HG03159 (cell line): ENCODE measurements around the gene RFTN1.

Experiments used
- ATAC-seq: cut with Tn5 transposase; IDR thresholded peaks from one replicate; pipeline ENCODE4 v1.9.1; 2021; ENCODE audit warnings: mild to moderate bottlenecking, moderate library complexity; ENCODE audit not compliant: unreplicated experiment

RFTN1 gene

GRCh38 chr3:16442730-16443129, 70.8 kb downstream of the RFTN1 start:
- no peak for ATAC-seq

DNA sequence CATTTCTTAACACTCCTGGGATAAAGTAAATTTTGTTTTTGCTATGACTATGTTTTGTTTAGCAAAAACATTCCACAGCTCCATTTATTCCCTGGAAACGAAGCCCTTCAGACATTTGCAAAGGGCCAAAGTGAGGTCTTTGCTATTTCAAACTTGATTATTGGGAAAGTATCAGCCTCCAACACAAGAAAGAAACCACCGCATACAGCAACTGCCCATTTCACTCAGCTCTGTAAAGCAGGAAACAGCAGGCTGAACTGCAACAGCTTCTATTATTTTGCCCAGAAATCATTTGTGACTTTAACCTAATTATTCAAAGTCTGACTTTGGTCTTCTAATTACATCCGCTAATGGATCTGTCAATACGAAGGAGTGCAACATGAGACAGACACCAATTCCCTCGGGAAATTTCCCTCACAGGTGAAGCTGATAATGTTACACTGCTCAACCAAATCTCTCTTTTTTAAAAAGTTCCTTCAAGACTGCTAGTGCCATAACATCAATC, 72.1 kb downstream of the RFTN1 start:
- ATAC-seq, result no peak

GRCh38 chr3:16439848-16440708, 73.4 kb downstream of the RFTN1 start:
- no peak for ATAC-seq

DNA sequence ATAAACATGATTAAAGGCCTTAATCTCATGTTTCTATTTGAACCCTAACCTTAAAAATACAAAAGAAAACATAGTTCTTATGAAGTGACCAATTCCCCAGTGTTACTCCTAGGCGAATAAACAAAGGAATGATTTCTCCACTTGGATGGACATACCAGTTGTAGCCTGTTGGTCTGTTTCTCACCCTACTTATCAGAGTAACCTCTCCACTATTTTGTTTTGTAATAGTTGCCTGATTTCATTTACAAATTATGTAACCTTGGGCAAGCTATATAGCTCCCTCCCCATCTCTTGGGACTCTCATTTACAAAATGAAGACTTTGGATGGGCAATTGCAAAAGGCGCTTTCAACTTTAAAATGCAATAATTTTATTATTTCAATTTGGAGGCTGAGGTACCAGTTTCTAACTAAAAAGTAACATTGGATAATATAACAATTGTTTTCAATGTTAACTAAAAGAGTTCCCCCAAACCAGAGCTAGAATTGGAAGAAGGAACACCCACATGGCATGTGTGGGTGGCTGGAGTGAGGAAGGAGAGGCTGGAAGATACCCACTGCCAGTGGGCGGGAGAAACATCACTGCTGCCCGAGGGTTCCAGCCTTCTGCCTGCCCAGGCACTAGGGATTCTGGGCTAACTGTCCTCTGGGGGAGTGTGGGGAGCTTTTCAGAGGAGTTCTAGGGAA, 74.2 kb downstream of the RFTN1 start:
- ATAC-seq, result no peak

DNA sequence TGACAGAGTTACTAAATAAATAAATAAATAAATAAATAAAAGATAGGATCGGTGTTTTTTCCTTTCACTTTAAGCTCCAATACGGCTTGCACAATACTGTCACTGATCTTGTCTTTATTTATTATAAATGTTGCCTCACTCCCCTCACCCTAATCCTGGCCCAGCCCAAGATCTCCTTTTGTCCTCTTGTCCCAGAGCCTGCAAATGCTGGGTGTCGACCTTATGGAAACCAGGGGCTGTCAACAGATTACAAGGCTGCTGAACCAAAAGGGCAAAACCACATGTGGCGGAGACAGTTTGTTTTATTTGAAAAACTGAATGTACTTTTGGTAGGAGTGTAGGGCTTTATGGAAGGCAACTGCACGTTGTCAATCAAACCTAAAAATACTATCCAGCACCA, 75.9 kb downstream of the RFTN1 start:
- ATAC-seq, result no peak

- peak; percentile 87 for ATAC-seq
Observed at GRCh38 chr3:16433701-16434151, 79.8 kb downstream of the RFTN1 start.

GRCh38 chr3:16432714-16433113, 80.8 kb downstream of the RFTN1 start:
- peak; percentile 26 for ATAC-seq

- ATAC-seq, result peak; percentile 36
Observed at GRCh38 chr3:16430717-16431630, 82.5 kb downstream of the RFTN1 start.

DNA sequence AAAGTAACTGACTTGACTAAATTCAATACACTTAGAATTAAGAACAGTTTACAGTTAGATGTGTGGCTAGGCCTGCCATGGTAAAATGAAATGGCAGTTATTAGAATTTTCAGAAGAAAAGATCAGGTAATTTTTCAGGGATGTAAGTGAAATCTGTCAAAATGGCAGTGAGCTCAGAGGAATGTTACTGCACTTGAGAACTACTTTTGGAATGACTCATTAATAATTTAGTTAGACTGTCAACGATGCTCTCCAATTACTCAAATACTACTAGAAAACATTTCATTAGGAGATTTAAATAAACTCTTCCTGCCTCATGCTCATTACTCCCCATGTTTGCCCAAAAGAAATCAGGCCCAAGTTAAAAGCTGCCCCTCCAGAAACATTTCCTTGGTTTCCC, 84.4 kb downstream of the RFTN1 start:
- no peak for ATAC-seq

- no peak for ATAC-seq
Observed at GRCh38 chr3:16428612-16429011, 84.9 kb downstream of the RFTN1 start.

- no peak for ATAC-seq
Observed at GRCh38 chr3:16427103-16427965, 86.2 kb downstream of the RFTN1 start.

GRCh38 chr3:16426665-16427064, 86.8 kb downstream of the RFTN1 start:
- no peak for ATAC-seq

DNA sequence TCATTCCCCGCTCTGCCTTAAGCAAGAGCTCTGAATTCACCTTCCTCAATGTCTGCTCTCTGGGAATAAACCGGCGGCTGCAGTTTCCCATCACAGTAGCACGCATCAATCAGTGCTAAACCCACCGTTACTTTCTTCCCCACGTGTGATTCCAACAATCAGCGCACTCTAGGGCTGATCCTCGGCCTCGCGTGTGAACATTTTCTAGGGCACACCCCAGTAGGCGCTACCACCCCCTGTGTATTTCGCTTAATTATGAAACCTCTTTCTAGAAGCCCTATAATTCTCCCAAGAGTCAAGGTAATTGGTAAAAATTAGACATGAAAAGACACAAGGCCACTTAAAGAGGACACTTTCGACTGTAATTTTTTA, 87.5 kb downstream of the RFTN1 start:
- ATAC-seq, result no peak

GRCh38 chr3:16425398-16426028, 88.0 kb downstream of the RFTN1 start:
- no peak for ATAC-seq

DNA sequence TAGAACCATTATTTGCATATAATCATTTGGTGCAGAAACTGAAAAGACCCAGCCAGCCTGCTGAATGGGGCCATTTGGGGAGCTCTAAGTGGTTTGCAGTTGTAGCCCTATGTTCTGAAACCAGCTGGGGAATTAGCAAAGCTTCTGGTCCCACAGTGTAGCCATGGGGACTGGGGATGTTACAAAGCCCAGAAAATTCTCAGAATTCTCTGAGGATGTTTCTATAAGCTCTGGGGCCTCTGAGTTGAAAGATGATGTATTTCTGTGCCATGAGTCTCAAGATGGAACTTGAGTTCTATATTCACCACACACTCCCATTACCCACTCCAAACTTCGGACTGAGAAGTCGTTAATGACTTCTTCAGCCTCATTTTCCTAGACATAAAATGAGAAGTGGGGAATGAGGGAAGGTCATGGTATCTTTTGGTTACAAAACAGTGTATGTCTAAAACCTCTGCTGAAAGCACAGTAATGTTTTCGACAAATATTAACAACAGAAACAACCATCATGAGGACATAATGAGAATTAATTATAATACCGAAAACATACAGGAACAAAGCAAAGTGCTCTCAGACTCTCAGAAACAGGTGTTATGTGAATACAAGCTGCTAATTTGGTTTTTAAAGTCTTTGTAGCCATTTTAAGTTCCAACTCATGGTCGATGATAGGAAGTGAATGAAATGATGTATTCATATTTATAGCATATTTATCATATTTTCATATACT, 89.4 kb downstream of the RFTN1 start:
- peak; percentile 92 for ATAC-seq

DNA sequence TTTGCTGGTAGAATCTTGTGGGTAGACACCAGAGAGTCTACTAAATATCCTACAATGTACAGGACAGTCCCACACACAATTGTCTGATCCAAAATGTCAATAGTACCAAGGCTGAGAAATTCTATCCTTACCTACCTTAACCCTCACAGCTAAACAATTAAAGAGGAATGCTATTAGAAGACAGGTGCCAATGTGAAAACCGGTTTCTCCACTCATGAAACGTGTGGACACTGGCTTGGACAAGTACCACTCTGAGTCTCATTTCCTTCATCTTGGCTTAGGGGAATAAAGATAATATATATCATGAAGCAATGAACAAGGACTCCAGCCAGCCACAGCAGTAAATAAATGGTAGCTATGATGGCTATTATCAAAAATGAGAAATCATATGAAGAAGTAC, 90.2 kb downstream of the RFTN1 start:
- no peak for ATAC-seq

GRCh38 chr3:16419640-16420241, 93.8 kb downstream of the RFTN1 start:
- no peak for ATAC-seq

DNA sequence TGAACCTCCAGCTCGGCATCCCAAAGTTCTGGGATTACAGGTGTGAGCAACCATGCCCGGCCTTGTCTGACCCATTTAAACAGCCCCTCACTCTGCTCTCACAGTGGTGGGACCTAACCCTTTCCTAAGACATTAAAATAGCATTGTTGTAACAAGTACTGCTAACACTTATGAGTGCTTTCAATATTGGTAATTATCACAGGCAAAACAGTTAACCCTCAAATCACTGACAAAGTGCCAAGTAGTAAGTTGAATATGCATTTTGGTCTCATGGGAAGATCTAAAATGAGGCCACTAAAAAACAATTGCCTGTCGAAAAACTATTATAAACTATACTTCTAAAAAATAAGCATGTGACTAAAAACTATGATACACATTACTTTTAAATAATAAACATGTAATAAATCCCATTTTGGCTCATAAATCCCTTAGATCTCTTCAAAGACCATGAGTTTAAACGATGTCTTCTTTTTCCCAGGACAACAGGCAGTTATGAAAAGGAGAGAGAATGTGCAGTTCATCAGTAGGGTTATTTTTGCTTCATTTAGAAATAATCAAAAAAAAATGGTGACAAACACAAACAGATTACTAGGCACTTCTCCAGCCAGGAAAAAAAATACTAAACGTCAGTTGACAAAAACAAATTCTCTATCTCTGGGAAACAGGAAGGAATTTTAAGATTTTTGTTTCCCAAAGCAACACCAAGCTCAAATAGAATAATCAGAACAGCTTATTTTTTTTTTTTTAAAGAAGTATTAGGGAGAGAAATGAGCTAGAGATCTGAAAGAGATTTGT, 95.4 kb downstream of the RFTN1 start:
- ATAC-seq, result no peak
